ENCODE data around the gene NTM.
"Not testable (repeated sequence)": the region's sequence is repeated elsewhere in the genome, so short reads cannot be mapped to it uniquely, and the experiment has no call there.

Gene NTM

GRCh38 chr11:132349811-132350733 is 979.7 kb downstream of the NTM start:
- DNase-seq (ENCODE audit: low read depth): no peak

DNA sequence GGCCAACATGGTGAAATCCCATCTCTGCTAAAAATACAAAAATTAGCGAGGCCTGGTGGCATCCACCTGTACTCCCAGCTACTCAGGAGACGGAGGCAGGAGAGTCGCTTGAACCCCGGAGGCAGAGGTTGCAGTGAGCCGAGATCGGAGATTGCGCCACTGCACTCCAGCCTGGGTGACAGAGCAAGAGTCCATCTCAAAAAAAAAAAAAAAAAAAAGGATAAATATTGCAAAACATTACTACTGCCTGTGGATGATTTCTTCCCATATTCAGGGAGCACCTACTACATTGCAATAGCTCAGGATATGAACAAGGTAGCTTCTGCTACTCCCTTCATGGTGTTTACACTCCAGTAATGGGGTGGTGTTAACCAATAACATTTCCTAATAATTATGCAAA is 980.6 kb downstream of the NTM start:
- no peak for DNase-seq (ENCODE audit: low read depth)

GRCh38 chr11:132352497-132352896 is 982.1 kb downstream of the NTM start:
- no peak for DNase-seq (ENCODE audit: low read depth)

GRCh38 chr11:132353255-132353654 is 982.8 kb downstream of the NTM start:
- DNase-seq (ENCODE audit: low read depth): no peak

- no peak for DNase-seq (ENCODE audit: low read depth)
Measured at GRCh38 chr11:132357811-132358572, 987.6 kb downstream of the NTM start.

GRCh38 chr11:132358573-132358953 is 988.1 kb downstream of the NTM start:
- DNase-seq (ENCODE audit: low read depth): no peak

DNA sequence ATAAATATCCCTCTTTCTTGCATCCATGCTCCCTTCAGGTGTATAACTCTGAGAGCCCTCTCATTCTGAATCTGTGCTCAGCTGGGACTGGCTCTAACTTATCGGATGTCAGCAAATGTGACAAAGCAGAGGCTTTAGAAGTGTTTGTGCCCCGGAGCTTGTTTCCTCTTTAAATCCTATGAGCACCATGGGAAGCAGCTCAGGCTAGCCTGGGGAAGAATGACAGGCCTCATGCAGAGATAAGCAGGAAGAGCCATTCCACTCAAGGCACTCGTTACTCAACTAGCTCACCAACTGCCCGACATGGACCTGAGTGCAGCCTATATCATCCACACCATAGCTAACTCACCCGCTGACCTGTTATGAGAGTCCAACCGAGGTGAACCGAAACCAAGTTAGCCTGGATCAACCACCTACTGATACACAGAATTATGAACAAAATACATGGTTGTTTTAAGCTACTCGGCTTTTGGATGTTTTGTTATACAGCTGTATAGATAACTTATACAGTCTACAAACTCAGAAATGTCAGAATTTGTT is 990.7 kb downstream of the NTM start:
- no peak for DNase-seq (ENCODE audit: low read depth)

GRCh38 chr11:132365650-132366049 is 995.2 kb downstream of the NTM start:
- no peak for DNase-seq (ENCODE audit: low read depth)

DNA sequence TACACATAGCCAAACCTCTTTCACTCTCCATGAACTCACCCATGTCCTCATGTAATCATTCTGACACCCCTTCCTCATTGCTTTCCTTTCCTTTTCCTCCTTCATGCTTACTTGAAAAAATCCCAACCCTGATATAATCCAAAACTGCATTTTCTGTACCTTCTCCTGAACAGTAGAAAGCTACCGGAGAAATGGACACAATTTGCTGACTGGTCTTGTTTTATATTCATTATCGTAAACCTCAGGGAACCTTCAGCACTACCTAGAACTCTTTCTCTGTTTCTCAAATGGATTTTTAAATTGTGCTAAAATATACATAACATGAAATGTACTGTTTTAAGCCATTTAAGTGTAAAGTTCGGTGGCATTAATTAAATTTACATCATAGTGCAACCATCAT is 996.9 kb downstream of the NTM start:
- DNase-seq (ENCODE audit: low read depth): no peak

DNA sequence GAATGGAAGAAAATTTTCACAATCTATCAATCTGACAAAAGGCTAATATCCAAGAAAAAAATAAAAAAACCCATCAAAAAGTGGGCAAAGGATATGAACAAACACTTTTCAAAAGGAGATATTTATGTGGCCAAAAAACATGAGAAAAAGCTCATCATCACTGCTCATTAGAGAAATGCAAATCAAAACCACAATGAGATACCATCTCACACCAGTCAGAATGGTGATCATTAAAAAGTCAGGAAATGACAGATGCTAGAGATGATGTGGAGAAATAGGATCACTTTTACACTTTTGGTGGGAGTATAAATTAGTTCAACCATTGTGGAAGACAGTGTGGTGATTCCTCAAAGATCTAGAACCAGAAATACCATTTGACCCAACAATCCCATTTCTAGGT is 999.7 kb downstream of the NTM start:
- DNase-seq (ENCODE audit: low read depth): not testable (repeated sequence)

DNA sequence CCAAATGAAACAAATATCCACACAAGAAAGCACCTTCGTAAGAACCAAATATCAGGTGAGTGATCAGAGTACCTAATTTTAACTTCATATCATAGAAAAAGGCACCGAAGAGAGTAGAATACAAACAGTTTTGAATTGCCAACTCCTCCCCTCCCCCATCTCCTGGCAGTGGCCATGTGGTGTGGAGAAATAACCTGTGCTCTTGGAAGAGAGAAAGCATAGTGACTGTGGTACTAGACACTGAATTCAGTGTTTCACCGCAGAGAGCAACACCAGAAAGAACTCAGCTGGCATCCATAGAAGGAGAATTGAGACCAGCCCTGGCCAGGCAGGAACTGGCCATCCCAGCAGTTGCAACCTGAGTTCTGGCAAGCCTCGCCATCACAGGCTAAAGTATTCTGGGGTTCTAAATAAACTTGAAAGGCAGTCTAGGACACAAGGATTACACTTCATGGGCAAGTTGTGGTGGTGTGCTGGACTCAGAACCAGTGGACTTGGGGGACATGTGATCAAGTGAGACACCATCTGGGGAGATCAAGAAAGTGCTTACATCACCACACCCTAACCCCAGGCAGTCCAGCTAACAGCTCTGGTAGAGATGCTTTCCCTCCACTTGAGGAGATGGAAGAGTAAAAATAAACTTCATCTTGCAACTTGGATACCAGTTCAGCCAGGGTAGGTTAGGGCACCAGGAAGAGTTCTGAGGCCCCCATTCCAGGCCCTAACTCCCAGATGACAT is 1003.2 kb downstream of the NTM start:
- DNase-seq (ENCODE audit: low read depth): no peak

- no peak for DNase-seq (ENCODE audit: low read depth)
Measured at GRCh38 chr11:132379540-132379939, 1009.1 kb downstream of the NTM start.

Data from T follicular helper cell (primary cell).